OCI-M2 (cell line): ENCODE data around the gene TM4SF4.

Experiments used
- DNase-seq: peaks from one replicate; lab custom pipeline; 2025; ENCODE audit not compliant: unreplicated experiment; lab: John Stamatoyannopoulos, UW

TM4SF4 gene

DNA sequence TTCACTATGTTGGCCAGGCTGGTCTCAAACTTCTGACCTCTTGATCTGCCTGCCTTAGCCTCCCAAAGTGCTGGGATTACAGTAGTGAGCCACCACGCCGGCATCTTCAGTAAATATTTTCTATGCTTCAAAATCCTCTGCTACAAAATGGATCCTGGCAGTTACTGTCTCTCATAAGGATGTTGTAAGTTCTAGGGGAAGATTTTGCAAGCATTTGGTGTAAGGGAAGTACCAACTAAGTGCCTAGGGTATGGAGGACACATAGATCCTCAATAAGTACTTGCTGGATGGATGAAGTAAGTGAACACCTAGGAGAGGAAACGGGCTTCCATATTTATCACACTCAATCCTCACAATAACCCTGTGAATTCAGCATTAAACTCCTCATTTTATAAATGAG, 6.6 kb downstream of the TM4SF4 start:
- DNase-seq = no peak

- no peak for DNase-seq
Observed at GRCh38 chr3:149481491-149481890, 7.0 kb downstream of the TM4SF4 start.

DNA sequence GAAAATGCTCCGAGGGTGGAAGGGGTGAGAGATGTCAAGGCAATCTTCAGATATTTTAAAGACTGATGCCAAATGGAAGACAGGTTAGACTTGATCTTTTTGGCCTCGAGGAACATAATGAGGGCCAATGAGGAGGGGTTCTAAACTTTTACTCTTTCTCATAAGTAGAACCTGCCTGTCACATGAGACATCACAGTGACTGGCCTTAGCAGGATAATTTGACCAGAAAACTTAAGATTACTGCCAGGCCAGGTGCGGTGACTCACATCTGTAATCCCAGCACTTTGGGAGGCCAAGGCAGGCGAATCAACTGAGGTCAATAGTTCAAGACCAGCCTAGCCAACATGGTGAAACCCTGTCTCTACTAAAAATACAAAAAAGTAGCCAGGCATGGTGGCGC, 12.2 kb downstream of the TM4SF4 start:
- DNase-seq = no peak

DNA sequence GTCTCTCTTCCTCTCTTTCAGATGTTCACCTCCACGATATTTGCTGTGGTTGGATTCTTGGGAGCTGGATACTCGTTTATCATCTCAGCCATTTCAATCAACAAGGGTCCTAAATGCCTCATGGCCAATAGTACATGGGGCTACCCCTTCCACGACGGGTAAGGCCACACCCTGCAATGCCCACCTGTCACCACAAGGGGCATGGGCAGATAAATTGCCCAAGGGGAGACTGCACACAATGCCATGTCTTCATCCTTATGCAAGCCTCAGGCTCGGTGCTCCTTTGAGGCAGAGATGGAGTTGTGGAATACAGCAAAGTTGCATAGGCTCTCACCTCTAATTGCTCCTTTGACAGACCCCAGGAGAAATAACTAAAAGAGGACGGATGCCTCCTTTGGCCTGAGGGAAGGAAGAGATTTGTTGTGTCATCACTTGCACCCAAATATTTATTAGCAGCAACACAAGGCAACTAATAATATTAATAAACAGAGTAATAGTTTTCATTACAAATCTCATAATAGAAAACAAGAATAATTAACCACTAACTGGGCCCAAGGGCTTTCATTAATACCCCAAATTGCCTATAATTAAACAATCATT, 13.2 kb downstream of the TM4SF4 start:
- DNase-seq = no peak

GRCh38 chr3:149489060-149489690, 14.7 kb downstream of the TM4SF4 start:
- no peak for DNase-seq

- DNase-seq = no peak
Observed at GRCh38 chr3:149490260-149490971, 15.9 kb downstream of the TM4SF4 start.

GRCh38 chr3:149493315-149494021, 19.0 kb downstream of the TM4SF4 start:
- DNase-seq = no peak

DNA sequence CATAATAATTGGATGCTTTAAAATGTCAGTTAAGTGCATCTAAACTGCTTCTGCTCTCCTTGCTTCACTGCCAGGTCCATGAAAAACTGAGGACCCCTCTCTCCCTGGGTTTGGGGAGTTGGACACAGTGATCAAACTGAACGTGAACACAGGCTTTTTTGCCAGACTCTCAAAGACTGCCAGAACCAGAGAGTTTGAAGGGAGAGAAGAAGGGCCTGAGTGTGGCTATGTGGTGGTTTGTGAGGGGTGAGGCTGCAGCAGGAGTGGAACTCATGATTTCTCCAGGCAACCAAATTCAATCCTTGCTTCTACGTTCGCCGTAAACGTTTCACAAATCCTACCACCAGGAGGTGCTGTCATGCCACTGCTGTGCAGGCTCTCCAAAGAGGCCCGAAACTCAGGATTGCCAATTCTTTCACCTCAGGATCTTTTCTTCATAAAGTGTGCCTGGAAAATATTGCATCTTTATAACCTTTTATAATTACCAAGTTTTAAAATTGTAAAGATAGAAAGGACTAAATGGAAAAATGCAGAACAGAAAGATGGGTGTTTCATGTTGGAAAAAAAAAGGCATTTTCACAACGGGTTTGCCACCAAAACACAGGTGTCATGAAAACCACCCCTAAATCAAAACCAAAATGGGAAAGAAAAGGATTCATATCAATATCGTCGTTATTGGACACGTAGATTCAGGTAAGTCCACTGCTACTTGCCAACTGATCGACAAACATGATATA, 19.7 kb downstream of the TM4SF4 start:
- no peak for DNase-seq

- DNase-seq = no peak
Observed at GRCh38 chr3:149494759-149495580, 20.5 kb downstream of the TM4SF4 start.

GRCh38 chr3:149495581-149496125, 21.2 kb downstream of the TM4SF4 start:
- no peak for DNase-seq

DNA sequence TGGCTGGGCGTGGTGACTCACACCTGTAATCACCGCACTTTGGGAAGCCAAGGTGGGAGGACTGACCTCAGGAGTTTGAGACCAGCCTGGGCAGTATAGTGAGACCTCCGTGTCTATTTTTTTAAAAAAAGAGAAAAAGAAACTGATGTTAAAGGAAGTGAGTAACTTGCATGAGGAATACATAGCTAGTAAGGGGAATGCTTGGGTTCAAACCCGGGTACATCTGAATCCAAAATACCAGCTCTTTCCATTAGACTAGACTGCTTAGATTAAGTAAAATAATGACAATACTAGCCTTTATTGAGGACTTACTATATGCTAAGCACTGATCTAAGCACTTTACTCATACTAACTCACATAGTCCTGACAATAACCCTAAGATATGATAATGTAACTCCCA, 22.4 kb downstream of the TM4SF4 start:
- no peak for DNase-seq

- no peak for DNase-seq
Observed at GRCh38 chr3:149497966-149498670, 23.6 kb downstream of the TM4SF4 start.

- no peak for DNase-seq
Observed at GRCh38 chr3:149501524-149501923, 27.0 kb downstream of the TM4SF4 start.

DNA sequence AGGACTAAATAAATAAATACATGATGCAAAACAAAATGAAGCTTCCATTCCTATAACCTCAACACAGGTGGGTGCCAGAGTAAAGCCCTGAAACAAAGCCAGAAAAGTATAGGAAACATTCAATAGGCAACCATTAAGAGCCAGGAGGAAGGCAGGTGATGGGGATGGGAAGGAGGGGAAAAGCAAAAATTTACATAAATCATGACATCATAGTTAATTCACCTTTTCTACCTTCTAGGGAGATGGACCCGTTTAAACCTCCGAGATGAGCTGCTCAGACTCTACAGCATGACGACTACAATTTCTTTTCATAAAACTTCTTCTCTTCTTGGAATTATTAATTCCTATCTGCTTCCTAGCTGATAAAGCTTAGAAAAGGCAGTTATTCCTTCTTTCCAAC, 27.9 kb downstream of the TM4SF4 start:
- DNase-seq = no peak

- no peak for DNase-seq
Observed at GRCh38 chr3:149506540-149506939, 32.0 kb downstream of the TM4SF4 start.

GRCh38 chr3:149506965-149507364, 32.5 kb downstream of the TM4SF4 start:
- DNase-seq = no peak

DNA sequence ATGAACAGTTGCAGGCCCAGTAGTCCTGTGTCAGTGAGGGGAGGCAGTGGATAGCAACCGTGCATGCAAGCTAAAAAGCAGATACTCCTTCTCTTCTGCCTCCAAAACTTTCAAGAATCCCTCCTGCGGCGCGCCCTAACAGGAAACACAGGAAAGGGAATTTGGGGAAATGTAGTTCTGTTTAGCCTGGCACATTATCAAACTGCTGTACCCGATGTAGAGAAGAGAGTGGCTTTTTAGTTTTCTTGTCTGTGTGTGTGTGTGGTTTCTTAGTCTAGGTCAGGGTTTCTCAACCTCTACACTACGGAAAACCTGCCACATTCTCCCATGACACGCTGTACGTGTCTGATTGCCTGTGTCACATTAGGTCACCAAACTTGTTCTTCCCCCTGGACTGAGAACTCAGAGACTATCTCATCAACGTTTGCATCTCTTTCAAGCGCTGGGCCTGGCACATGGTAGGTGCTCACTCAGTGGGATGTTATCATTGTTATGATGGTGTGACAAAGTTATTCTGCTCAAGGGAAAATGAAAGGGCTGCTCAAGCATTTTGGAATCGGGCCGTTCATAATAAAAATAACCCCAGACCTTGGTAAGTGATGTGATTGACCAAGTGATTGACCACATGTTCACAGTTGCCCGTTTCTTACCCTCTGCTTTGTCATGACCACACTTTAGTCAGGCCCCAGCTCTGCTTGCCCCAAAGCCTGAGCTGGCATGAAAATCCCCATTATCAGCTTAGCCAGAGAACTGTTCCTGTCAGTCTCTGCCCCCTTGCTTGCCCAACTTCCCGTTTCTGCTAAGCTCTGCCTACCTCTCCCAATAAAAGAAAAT, 33.2 kb downstream of the TM4SF4 start:
- DNase-seq = no peak

DNA sequence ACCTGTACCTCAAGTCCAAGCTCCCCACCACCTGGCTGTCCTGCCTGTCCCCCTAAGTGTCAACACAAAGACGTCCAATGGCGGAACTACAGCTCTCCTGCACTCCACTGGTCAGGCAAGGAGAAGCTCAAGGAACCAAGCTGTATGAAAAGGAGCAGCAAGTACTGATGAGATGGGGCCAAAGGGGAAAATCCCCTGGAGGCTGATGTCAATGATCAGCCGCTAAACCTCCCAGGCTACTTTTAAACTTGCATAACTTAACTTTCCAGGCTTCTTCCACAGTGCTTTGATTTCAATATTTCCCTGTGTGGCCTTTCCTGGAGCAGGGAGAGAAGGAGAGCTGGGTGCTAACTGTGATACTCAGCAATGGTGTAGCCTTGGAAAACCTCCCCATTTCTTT, 35.0 kb downstream of the TM4SF4 start:
- DNase-seq = no peak

GRCh38 chr3:149510480-149510879, 36.0 kb downstream of the TM4SF4 start:
- no peak for DNase-seq
